Femur (tissue), 1 donor: ENCODE data around the gene ABL2.

ENCODE experiments used
- DNase-seq: peaks from one replicate; pipeline ENCODE4 v3.0.0-alpha.2; 2017

Gene ABL2

DNA sequence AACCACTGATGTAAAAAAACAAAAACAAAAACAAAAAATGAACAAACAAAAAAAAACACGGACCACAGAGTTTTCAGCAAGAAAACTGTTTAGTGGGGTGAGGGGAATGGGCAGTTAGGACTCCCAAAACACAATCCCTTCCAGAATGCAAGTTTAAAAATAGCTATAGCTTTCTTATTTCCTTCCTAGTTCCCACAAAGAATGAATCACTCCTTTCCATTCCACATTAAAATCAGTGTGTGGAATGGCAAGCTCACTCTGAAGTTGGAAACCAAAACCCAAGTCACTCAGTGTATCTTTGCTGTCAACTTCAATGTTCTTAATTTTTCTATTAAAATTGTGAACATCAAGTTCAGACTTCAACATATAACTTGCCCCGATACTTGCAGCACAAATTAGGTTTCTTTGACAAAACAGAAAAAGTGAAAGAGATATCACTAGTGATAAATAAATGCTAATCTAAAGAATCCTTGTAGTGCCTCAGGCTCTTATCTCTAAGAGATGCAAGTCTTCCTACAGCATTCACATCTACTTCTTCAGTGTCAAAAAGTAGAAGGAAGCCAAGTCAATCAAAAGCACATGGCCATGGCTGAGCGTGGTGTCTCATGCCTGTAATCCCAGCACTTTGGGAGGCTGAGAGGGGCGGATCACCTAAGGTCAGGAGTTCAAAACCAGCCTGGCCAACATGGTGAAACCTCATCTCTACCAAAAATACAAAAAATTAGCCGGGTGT lies 102.1 kb downstream of the ABL2 start:
- DNase-seq, result no peak

DNA sequence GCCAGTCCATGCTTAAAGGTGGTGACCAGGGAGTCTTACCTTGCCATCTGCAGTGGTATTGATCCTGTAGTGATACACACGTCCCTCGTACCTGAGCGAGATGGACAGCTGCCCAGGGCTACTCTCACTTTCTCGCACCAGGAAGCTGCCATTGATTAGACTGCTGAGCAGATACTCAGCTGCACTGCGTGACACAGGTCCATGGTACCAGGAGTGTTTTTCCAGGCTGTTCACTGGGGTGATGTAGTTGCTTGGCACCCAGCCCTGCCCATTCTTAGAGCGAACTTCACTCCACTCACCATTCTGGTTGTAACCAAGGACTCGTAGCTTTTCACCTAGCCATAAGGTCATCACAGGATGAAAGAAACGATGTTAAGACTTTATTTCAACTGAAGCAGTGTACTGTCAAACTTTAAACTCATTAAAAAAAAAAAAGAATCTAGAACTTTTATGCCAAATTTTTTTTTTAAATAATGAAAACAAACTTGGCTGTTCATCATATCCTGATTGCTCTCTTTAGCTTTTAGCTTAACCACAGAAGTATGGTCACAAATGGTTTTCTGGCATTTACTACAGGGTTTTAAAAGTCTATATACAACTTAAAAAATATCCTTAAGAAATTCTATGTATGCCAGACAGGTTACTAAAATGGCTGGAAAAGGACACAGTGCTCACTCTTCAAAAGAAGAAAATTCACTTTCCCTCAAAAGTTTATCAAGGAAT lies 103.0 kb downstream of the ABL2 start:
- DNase-seq, result no peak

DNA sequence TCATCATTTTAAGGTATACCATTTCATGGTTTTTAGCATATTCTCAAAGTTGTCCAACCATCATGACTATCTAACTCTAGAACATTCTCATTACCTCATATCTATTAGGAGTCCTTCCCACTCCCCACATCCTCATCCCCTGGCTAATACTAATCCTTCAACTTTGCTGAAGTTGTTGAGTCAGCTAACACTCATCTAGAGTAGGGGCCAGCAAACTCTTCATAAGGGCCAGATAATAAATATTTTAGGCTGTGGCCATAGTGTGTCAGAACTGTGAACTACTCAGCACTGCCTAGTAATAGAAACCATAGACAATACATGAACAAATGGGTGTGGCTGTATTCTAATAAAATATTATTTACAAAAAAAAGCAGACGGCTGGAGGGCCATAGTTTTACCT lies 104.6 kb downstream of the ABL2 start:
- no peak for DNase-seq

DNA sequence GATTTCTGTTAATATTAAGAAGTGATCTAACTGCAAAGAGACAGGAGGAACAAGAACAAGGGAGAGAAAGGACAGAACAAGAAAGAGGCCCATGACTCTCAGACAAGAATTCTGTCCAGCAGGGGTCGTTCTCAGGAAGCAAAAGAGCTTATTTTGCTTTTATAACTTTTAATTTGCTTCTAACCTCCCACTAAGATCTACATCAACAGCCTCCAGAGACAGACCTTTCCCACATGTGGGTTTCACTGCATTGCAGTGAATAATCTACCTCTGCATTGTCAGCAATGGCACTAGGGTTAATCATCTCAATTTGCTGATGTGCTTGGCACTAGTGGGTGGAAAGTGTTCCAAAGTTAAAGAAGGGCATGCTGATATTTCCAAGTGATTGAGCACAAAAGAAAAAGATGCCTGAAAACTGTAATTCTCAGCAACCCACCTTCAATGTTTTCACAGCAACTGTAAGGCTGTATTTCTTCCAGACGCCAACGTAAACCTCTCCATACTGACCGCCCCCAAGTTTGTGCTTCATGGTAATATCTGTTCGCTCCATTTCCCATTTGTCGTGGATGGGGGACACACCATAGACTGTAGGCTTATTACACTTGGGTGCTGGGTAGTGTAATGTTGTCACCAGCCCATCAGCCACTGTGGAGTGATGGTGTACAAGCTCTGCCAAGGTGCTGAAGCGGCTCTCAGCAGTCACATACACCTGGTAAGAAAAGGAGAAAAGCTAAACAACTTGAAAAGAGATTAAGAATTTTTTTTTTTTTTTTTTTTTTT lies 108.1 kb downstream of the ABL2 start:
- DNase-seq, result peak; percentile 48

DNA sequence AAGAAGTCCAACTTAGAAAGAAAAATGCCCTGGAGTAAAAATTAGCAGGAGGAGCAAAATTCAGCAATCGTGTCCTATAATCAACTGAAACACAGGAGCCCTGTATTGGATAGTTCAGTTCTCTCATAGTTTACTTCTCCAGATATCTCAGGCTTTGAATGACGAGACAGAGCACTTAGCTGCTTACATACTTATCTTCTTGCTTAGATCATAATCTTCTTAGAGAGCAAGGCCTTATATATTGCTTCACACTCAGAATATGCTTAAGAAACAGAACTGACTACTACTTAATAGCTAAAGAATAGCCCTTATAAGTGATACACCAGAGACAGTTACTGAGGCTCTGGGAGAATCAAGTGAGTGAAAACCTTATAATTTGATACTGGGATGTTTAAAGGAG lies 108.7 kb downstream of the ABL2 start:
- no peak for DNase-seq

DNA sequence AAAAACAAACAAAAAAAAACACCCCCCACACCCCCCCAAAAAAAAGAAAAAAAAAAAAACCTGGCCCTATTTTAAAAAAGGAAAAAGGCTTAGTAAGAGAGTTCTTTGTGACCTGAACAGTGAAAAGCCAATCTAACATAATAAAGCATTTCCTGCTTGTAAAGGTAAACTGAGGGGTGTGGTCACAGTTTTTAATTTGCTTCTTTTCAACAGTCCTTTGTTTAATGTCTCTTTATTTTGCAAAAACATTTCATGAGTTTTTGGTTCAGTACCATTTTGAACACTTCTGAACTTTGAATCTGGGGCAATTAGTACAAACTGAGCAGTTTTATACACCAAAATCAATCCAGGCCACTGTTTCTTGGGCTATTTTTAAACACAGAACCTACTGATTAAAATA lies 110.0 kb downstream of the ABL2 start:
- DNase-seq, result no peak

DNA sequence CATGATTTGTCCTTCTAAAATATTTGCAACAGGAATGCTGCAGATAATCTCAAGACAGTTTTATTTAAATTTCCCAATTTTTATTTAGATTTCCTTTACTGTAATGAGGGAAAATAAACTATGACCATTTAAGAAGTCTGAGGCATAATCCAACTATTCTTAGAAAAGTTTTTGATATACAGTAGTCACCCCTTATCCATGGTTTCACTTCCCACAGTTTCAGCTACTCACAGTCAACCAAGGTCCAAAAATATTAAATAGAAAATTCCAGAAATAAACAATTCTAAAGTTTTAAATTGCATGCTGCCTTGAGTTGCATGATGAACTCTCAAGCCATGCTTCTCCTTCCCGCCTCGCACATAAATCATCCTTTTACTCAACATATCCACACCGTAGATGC lies 114.3 kb downstream of the ABL2 start:
- DNase-seq, result no peak

DNA sequence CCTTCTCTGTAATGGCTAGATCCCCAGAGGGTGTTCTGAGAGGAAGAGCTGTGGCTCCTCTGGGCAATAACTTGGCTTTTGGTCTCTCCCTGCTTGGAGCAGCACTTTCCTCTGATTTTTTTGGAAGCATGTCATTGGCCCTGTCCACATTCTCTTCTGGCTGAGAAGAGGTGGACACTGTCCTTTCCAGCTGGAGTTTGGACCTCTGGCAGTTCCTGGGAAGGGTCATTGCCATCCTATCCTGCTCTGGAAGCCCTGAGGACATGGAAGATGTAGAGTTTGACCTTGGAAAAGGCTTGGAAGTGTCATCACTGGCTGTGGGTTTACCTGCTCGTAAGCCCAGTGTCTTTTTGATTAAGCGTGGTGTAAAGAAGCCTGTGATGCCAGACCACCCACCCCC lies 120.8 kb downstream of the ABL2 start:
- DNase-seq, result no peak

DNA sequence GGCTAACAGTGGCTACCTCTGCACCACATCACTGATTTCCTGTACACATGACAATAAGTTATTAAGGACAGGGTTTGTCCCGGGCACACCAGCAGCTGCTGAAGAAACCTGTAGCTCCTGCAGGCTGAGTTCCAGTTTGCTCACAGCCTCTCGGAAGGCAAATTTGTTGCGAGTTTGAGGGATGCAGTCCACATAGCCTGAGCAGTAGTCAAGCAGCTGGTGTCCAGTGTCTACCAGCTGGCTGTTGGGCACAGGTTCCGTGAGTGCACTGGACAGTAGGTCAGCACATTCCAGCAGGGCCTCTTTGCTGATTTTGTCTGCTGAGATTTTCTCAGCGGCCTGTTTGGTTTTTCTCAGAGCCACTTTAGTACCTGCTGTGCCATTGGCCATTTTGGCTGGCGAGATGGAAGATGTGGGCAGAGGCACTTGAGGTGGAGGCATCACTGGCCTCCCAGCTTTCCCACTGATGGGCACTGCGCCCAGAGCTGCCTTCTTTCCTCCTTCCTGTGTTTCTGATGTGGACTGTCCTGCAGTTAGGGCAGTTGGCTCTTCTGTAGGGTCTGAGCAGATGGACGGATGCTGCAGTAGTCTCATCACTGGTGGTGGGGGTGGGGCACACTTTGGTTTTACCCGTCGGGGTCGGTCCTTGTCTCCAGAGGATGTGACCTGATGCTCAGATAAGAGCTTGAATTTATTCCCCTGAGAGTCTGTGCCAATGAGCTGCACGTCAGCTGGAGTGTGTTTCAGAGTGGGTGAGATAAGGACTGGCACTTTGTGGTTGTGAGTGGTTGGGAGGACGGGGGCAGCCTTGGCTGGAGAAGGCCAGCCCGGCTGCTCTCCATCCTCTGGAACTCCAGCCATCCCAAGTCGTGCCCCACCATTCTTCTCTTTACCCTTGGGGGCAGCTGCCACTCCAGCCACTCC lies 121.5 kb downstream of the ABL2 start:
- no peak for DNase-seq

DNA sequence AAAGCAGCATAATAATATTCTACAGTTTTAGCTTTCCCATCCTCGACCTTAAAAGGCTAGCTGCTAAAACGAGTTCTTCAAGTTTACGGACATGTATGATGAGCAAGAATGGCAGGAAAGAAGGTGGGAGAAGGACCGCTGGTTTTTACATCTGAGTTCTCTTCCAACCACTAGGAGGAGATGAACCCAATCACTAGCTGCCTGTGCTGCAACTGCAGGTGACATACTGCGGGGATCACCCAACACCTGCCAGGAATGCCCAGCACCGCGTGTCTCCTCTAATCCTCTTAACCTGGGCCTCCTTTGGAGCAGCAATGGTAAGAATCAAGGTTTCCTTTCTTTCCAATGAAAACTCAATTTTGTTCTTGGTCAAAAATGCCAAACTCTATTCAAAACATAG lies 124.1 kb downstream of the ABL2 start:
- no peak for DNase-seq

DNA sequence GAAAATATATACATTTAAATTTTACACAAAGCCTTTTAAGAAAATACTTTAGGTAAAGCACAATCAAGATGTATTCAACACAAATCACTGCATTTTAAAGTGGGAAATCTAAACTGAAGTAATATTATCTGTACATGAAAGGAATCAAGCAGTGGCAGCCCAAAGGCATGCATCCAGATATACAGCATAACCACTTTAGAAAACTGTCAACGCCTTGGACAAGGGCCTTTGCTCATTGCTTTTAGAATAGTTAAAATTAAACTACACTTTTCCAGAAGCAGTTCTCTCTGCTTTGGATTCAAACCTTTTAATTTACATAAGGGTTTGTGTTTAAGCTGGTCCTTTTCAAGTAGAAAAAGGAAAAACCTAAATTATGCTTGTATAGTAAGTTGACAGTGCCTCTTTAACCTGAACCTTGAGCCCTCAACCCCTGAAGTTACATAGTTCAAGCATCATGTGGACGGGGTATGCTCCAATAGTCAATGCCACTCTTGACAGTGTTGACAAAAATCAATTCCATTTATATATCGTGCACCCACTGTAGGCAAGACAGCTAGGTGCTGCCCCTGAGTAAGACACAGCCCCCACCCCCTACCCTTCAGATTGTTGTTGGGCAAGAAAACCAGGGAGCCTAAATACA lies 124.7 kb downstream of the ABL2 start:
- no peak for DNase-seq

DNA sequence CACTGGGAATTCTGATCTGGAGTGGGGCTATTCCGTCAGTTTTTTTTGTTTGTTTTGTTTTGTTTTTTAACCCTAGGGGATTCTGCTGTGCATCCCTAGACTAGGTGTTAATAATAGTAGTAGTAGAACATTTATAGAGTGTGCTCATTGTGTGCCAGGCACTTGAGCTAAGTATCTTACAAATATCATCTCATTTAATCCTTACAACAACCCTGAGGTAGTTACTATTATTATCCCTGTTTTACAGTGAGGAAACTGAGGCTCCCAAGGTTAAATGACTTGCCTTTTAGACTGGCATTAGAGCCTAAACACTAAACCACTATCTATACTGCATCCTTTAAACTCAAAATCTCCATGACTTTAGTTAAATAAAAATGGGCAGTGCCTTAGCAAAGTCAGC lies 125.5 kb downstream of the ABL2 start:
- DNase-seq, result no peak

DNA sequence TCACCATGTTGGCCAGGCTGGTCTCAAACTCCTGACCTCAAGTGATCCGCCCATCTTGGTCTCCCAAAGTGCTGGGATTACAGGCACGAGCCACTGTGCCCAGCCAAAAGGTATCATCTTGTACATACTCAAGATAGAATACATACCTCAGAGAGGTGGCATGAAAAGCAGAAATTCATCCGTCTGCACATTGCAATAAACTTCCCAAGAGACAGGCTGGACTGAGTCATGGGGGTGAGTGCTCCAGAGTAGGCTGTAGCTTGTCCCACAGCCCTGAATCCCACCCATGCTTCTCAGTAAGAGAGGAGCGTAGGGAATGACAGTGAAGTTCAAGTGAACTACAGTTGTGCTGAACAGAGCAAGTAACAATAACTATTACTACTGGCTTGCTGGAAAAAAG lies 127.9 kb downstream of the ABL2 start:
- DNase-seq, result no peak

DNA sequence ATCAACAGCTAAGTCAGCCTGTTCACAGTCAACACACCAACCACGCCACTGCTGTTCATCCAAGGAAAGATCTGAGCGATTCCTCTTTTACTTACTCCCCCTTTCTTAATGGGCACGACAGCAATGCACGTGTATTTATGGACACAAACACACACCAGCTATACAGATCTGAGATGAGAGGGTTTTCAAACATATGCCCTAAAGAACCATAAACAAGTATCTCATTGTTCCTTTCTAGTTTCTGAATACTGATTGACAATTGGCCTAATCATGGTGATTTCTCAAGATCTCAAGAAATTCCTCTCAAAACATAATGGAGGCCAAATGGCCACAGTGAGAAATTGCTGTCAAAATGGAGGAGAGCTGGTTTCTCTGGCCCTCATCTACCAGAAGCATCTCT lies 129.6 kb downstream of the ABL2 start:
- no peak for DNase-seq

DNA sequence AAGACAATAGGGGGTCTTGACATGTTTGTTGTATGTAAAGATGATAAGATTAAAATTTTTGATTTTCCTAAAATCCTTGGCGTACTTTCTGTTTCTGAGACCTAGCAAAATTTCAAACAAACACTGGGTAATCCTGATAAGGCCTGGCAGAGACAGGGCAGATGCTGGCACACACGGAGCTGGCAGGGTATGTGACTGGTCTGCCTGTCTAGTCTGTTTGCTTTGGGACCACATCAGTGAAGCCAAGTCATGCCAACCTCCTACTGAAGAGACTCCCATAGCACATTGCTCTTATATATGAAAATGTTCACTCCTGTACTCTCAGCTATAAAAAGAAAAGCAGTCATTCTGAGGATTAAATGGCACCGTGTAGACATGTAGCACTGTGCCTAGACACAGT lies 133.6 kb downstream of the ABL2 start:
- no peak for DNase-seq

DNA sequence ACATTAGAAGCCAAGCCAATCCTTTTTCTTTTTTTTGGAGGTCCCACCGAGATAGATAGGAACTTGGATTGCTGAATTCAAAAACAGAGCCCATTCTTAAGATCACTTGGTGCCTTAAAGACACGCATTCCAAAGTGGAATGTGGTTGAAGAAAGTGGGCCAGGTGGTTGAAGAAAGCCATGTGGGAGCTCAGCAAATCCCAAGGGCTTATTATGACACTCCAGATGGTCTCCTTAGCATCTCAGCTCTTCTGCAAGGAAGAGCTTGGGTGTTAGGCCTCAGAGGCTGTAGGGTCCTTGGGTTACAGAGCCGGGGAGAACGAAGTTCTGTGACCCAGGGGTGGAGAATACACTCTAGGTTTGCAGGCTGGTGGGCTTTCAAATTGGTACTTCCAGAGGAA lies 134.1 kb downstream of the ABL2 start:
- DNase-seq, result no peak

DNA sequence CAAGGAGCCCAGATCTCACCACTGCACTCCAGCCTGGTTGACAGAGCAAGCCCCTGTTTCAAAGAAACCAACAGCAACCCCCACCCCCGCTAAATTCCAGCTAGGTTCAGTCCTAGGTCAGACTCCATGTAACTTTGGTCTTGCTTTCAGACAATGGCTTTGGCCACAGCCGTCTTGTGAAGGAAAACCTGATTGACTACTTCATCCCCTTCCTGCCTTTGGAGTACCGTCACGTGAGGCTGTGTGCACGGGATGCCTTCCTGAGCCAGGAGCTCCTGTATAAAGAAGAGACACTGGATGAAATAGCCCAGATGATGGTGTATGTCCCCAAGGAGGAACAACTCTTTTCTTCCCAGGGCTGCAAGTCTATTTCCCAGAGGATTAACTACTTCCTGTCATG lies 134.7 kb downstream of the ABL2 start:
- no peak for DNase-seq

DNA sequence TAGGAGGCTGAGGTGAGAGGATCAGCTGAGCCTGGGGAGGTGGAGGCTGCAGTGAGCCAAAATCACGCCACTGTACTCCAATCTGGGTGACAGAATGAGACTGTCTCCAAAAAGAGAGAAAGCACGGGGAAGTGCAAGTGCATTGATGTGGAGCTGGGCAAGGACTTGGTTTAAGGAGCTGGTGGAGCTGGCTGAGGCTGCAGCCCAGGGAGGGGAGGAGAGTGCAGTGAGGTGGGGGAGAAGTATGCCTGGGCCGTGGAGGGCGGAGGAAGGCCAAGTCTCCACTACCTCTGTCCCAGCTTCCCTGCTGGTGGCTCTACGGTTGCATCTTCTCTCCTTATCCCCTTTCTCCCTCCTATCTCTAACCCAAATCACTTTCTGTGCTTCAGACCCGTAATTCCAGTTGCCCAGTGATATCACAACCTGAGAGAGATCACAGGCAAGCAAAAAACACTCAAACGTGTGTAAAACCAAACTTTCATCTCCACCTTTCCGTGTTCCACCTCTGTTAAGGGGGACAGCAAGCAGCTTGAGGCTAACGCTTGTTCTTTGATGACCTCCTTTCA lies 136.5 kb downstream of the ABL2 start:
- no peak for DNase-seq

DNA sequence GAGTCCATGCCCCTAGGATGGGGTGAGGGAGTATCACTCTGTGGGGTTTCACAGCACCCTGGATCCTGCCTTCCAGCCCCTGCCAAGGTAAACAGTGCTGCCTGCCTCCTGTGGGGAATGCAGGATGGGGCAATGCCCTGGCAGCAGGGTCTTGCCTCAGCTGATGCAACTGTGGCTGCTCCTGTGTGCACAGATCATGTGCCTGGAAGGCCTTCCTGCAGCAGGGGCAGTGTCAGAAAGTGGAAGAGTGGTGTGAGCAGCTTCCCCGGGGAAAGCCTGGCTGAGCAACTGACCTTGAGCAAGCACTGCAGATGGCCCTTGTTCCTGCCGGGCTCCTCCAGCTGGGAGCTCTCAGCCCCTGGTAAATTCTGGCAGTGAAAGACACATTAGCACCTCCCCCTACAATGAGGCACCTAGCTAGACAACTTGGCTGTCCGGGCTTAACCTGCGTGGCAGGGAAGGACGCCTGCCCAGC lies 137.7 kb downstream of the ABL2 start:
- DNase-seq, result no peak

DNA sequence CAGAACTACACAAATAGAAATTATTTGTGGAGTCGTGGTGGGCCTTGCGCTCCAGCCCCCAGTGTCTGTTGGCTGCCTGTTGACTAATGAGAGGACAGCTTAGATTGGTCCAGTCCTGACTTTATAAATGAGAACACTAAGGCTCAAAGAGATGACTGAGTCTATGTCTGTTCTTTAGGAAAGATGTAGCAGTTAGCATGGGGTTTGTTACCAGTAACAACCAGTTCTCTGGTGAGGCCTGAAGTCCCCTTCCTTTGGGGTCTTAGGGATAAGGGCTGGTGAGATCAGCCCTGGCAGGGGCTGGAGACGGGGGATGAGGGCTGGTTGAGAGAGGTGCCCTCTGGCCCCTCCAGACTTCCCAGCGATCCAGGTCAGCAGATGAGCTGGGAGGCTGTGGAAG lies 138.6 kb downstream of the ABL2 start:
- no peak for DNase-seq

DNA sequence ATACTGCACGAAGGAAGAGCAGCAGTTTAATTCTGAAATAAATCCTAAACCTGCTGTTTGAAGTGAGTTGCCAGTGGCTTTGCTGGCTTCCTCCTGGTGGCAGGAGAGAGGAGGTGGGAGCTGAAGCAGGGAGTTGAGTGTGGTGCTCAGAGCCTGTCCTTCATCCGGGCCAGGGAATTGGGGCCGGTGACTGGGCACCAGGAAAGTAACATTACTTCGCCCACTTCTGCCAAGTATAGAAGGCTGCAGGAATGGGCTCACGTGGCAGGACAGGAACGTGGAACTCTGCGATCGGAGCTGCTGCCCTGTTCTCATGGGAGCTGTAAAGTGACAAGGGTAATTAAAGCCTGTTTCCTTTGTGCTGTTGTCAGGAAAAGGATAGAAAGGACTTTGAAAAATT lies 139.0 kb downstream of the ABL2 start:
- no peak for DNase-seq
